Skeletal muscle cell (primary cell): ENCODE measurements around the gene SCYGR2.
"Not testable (repeated sequence)": the region's sequence is repeated elsewhere in the genome, so short reads cannot be mapped to it uniquely, and the experiment has no call there.

Experiments used
- DNase-seq: peaks from one replicate; pipeline ENCODE4 v3.0.0-alpha.2; 2010; ENCODE audit warnings: low read depth
- H3K4me3 ChIP-seq: 2 replicates; pipeline ENCODE4 v1.5.1; 2011; ENCODE audit warnings: low read depth, mild to moderate bottlenecking, control low read depth, low read length, moderate library complexity

The SCYGR2 gene

DNA sequence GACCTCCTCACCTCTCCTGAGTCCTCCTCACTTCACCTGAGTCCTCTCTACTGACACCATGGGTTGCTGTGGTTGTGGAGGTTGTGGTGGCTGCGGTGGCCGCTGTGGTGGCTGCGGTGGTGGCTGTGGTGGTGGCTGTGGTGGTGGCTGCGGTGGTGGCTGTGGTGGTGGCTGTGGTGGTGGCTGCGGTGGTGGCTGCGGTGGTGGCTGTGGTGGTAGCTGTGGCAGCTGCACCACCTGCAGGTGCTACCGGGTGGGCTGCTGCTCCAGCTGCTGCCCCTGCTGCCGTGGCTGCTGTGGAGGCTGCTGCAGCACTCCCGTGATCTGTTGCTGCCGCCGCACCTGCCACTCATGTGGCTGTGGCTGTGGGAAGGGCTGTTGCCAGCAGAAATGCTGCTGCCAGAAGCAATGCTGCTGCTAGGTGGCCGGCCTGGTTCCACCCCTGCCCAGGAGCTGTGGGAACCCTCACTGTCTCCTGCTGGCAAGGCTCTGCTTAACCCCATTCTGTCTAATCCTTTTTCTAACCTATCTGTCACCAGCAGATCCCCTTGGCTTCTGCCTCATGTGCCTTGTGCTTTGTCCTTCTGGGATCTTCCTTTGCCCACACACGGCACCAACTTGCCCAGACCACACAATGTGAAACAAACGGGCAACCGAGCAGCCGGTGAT lies at the start of gene SCYGR2:
SCYGR2 (plus strand) TSS at position 59 of the 669 bp plus-strand sequence; CDS start at position 59, 0 bp downstream.
- H3K4me3 ChIP-seq, DNase-seq: not testable (repeated sequence)

- H3K4me3 ChIP-seq = no peak overlapping the region
- DNase-seq = no peak
Measured at GRCh38 chr2:227551836-227552235, 46.9 kb upstream of the SCYGR2 start.

GRCh38 chr2:227562581-227562980 lies 36.1 kb upstream of the SCYGR2 start:
- DNase-seq = no peak
- H3K4me3 ChIP-seq = no peak overlapping the region

GRCh38 chr2:227565080-227565479 lies 33.6 kb upstream of the SCYGR2 start:
- DNase-seq = no peak
- H3K4me3 ChIP-seq = no peak overlapping the region

DNA sequence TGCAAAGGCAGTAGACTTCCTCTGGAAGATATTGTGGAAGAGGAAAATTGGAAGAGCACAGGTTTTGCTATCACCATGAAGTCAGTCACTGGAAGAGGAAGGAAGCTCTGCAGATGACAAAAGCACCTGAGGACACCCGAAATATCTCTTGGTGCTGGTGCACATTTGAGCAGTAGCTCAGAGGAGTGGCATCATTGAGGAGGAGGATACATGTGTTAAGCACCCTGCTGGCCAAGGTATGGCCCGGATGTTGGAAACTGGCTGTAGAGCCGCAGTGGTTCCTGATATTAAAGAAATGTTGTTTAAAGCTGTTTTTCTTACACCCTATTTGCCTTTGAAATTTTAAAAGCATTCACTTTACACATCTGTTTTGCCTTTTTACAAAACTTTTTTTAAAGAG lies 32.7 kb upstream of the SCYGR2 start:
- H3K4me3 ChIP-seq = no peak overlapping the region
- DNase-seq = no peak

DNA sequence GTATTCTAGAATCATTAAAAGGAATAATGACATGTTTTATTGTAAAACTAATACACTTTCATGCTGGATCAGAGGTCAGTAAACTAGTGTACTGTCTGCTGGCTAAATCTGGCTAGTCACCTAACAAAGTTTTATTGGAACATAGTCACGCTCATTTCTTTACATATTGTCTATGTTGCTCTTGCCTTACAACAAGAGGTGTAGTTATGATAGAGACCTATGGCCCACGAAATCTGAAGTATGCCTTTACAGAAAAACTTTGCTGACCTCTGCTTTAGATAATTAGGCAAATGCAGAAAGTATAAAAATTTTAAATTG lies 29.9 kb upstream of the SCYGR2 start:
- no peak overlapping the region for H3K4me3 ChIP-seq
- no peak for DNase-seq

GRCh38 chr2:227570615-227571014 lies 28.1 kb upstream of the SCYGR2 start:
- no peak overlapping the region for H3K4me3 ChIP-seq
- DNase-seq = no peak

GRCh38 chr2:227576110-227576509 lies 22.6 kb upstream of the SCYGR2 start:
- H3K4me3 ChIP-seq = no peak overlapping the region
- peak; percentile 41 for DNase-seq

DNA sequence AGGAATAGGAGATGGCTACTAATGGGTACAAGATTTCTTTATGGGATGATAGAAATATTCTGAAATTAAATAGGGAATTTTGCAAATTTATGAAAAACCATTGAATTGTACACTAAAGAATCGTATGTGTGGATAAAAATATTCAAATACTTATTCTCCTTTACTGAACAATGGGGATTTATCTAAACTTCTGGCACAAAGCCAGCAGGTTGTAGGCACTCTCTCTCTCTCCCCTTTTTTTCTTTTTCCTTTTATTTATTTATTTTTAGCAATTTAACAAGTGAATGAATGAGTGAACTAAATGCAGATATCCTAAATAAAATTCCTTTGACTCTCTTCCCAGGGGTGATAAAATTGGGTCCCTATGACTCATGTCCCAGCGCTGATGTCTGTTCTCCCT lies 21.9 kb upstream of the SCYGR2 start:
- no peak overlapping the region for H3K4me3 ChIP-seq
- no peak for DNase-seq

GRCh38 chr2:227577555-227577954 lies 21.1 kb upstream of the SCYGR2 start:
- H3K4me3 ChIP-seq = no peak overlapping the region
- no peak for DNase-seq

- no peak for DNase-seq
- H3K4me3 ChIP-seq = no peak overlapping the region
Measured at GRCh38 chr2:227578642-227579041, 20.1 kb upstream of the SCYGR2 start.

- no peak for DNase-seq
- no peak overlapping the region for H3K4me3 ChIP-seq
Measured at GRCh38 chr2:227579791-227580190, 18.9 kb upstream of the SCYGR2 start.

GRCh38 chr2:227582369-227582768 lies 16.3 kb upstream of the SCYGR2 start:
- H3K4me3 ChIP-seq = no peak overlapping the region
- DNase-seq = no peak

DNA sequence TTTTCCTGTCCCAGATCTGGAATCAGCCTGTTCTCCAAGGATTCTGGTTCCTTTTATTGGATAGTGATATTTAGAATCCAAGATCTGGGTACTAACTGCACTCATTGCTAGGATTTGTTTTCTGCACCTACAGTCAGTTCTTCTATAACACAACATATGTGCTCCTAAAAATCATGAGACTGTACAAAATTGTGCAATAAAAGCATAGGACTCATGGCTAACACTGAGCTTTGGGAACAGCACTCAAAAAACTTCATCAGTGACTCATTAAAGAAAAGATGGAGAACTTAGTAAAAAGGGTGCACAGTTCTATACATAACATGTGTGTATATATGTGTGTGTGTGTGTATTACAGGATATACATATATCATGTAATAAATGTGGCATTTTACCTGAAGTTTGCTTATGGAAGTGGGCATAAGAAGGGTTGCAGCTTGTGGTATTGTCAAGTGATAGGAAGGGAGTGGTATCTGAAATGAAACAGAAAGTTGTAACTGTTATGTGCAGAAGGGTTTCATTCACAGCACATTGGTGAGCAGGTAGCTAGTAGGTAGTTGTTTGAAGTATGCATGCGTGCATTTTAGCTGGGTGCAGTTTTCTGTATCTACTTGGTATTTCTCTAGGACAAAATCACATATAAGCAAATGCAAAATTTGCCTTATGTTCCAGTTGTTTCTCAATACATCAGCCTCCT lies 5.9 kb upstream of the SCYGR2 start:
- no peak overlapping the region for H3K4me3 ChIP-seq
- DNase-seq = no peak

- no peak for DNase-seq
- no peak overlapping the region for H3K4me3 ChIP-seq
Measured at GRCh38 chr2:227595797-227596196, 2.9 kb upstream of the SCYGR2 start.

GRCh38 chr2:227597036-227597435 lies 1.7 kb upstream of the SCYGR2 start:
- no peak overlapping the region for H3K4me3 ChIP-seq
- no peak for DNase-seq

GRCh38 chr2:227597998-227598397 lies 695 bp upstream of the SCYGR2 start:
- no peak overlapping the region for H3K4me3 ChIP-seq
- no peak for DNase-seq

GRCh38 chr2:227602358-227602757 lies 3.7 kb downstream of the SCYGR2 start:
- H3K4me3 ChIP-seq = no peak overlapping the region
- no peak for DNase-seq

- no peak for DNase-seq
- no peak overlapping the region for H3K4me3 ChIP-seq
Measured at GRCh38 chr2:227606476-227606875, 7.8 kb downstream of the SCYGR2 start.

GRCh38 chr2:227607941-227608340 lies 9.2 kb downstream of the SCYGR2 start:
- H3K4me3 ChIP-seq = no peak overlapping the region
- DNase-seq = no peak

- H3K4me3 ChIP-seq = no peak overlapping the region
- DNase-seq = no peak
Measured at GRCh38 chr2:227608561-227609338, 10.1 kb downstream of the SCYGR2 start.
